ENCODE measurements around the gene ATP10A.

ATP10A gene

DNA sequence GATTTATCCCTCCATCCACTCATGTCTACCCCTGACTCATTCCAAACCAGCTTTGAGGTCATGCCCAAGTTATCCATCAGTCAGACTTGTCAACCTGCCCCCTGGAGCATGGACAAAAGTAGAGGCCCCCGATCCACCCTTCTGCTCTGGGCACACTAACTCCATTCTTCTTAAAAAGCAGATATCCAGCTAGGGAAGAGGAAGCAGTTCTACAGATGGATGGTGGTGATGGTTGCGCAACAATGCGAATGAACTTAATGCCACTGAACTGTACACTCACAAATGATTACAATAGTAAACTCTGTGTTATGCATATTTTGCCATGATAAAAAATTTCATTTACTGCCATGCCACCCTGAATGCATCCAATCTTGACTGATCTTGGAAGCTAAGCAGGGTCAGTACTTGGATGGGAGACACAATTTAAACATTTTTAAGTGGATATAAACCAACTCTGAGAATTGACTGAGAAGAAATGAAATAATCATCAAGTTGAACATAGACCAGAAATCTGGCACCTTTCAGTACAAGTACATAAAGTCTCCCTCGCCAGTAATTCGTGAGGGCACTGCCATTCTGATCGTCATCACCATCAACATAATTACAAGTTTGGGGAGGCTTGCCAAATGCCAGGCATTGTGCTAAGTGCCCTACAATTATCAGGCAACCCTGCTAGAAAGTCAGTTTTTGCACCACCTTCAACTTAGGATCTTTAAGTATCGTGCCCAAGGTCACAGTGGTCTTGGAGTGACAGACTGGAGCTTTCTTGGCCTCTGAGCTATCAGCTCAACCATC is 124.8 kb downstream of the ATP10A start:
- ATAC-seq (no peak), DNase-seq (no peak)

DNA sequence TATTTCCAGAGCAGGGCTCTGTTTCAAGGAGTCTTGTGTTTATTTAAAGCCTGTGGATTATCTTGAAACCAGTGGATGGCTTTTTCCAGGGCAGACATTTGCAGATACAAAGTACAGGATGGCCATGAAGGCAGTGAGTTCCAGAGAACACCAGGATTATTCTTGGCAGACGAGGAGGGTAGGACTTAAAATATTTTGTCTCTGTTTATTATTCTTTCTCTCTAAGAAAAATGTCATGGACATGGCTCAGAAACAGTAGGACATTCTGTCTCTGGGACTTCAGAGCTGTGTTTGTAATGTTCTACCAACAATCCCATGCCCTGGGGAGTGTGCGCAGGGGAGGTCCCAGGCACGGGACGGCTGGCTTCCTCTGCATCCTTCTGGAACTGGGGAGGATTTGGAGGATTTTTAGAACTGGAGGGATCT is 125.9 kb downstream of the ATP10A start:
- no peak for ATAC-seq
- no peak for DNase-seq

DNA sequence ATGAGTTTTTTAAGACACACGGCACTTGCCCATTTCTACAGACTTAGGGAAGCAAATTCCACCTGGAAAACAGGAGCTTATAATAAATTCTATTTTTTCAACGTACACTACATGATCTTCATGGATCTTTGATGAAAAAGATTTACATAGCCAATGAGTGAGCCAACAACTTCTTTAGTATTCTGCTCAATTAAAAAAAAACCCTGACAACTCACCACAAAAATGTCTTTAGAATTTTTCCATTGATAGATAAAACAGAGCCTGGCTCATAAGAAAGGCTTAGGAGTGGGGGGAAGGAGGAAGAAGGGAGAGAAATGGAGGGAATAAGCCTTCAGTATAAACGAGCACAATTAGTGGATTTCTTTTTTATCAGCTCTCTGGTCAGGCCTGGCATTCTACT is 126.7 kb downstream of the ATP10A start:
- no peak for DNase-seq
- ATAC-seq = no peak

DNA sequence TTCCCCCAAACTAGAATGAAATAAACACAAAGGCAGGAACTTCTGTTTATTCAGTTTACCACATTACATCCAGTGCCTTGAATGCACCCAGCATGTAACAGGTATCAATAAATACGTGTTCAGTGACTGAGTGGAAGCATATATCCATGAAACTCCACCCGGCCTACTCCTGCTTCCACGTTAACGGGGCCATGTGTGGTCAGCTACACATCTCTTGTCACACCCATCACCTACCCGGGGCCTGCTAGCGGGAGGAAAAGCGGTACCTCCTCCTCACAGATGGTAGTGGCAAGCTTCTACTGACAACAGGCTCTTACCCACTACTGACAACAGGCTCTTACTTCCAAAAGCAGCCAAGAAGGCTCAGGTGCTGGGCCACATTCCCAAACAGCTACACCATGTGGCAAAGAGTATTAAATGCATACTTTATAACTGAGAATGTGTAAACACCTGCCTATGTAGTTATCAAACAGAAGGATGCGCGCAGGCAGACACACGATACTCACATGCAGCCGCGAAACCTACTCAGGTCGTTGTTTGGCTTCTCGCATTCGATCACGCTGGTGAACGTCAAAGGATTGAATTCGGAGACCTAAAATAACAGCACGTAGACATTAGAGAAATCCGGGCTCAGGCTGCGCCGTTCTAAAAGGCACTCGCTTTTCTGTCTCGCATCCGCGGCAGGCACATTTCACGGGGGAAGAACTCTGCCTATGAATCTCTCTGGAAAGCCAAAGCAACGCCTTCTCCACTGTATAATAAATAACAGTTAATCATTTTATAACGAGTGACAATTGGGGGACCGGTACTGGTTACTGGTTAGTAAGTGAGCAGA is 127.4 kb downstream of the ATP10A start:
- DNase-seq (no peak), ATAC-seq (no peak)

DNA sequence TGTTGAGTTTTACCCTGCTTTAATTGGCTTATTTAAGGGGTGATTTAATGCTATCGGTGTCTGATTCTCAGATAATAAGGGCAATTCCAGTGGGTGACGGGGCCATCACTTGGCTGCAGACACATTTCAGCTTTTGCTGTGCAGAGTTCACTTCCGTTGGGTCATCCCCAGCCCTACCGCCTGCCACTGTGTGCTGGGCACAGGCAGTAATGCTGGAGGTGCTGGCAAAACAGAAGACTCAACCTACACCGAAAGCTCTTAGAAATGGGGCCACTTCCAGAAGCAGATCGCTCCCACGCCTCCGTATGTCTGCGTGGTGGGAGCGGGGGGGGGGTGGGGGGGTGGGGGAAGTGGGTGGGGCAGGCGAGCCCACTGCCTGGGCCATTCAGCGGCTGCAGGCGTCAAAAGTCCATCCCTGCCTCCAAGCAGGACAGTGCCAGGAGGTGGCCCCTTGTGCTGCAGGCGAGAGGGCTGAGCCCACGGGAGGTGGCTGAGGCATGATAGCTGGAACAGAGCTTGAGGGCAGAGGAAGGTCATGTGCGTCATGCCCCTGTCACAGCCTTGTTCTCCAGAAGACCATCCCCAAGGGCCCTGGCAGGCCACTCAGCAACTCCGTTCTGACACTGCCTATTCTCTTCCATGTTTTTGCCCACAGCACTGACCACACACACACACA is 128.3 kb downstream of the ATP10A start:
- DNase-seq (no peak), ATAC-seq (no peak)

DNA sequence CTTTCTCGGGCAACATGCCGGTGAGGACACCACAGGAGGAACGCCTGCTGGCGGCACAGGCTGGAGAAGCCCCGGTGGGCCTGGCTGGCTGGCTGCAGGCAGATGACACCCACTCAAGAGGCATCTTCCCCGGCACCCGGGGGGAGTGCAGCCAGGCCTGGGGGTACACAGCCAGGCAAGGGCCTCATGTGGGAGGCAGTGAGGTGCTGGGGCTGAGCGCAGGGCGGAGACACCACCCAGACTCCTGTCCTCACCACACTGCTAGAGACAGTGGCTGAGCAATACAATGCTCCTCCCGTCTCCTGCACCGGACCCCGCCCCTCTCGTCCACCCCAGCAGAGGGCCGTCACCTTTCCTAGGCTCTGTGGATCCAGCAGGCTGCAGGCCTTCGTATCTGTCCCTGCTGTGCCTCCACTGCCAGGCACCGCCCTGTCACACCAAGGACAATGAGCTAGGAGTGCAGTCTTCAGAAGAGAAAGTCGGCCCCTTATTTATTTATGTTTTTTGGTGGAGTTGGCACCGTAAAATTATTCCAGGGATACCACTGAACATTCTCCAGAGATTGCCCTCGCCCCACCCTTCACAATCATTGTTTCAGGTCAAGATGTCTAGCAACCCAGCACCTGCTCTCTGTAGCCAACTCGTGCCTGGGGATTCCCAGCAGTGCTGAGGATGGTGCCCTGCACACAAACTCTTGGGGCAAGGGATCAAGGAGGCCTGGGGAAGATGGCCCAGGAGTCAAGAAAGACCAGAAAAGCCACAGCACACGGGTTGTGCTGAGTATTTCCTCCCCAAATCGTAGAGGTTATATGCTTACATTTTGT is 129.1 kb downstream of the ATP10A start:
- DNase-seq (no peak), ATAC-seq (no peak)

DNA sequence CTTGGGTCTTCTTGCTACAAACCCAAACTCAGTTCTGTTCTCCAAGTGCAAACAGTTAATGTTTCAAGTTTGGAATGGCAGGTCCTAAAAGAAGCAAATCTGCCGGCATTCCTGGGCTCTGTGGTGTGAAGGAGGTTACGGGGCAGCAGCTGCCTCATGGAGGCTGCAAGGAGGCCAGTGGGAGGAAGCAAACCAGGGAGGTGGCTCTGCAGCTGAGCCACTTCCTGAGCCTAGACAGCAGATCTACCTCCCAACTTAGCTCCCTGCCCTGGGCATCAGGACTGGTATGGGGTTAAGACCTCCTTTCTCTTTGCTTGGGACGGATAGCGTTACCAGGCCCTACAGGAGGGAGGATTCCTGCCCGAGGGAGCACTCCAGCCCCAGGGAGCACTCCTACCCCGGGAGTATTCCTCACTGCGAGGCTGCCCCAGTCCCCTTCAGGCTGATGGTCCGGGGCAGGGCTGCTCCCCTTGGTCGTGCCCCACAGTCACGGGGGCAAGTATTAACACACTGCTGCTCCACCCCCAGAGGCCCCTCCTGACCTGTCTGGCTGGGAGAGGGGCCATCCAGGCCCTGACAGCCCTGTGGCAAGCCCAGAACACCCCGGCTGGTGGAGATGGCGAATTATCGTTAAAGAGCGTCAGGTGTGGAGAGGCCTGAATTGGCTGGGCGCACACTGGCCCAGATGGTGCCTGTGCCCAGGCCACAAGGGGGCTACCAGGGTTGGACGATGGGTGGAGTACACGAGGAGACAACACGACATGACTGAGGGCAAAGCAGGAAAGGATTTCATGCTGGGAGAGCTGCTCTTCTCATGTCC is 129.9 kb downstream of the ATP10A start:
- DNase-seq (no peak), ATAC-seq (no peak)

DNA sequence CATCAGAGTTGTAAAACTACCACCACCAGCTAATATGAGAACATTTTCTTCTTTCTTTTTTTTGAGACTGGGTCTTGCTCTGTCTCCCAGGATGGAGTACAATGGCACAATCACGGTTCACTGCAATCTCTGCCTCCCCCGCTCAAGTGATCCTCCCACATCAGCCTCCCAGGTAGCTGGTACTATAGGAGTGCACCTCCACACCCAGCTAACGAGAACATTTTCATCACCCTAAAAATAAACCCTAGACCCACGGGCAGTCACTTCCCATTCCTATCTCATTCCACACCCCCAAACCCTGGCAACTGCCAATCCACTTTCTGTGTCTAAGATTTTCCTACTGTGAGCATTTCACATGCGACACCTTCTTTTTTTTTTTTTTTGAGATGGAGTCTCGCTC is 130.9 kb downstream of the ATP10A start:
- no peak for ATAC-seq
- DNase-seq = no peak

DNA sequence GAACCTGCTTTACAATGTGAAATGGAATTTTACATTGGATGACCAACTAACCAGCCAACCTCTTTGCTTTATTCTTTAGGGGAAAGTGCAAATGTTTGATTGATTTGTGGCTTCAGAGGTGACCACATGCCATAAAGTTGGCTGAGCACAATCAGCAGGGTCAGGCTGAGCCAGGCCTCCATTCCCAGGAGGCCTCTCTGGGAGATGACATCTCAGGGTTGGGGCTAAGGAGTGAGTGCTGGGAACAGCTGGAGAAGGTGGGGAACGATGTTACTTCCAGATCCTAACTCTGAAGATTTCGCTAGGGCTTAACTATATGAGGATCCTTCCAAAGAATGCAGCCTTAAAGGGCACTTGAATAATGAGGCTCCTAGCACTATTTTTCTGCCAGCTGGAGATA is 131.7 kb downstream of the ATP10A start:
- DNase-seq (no peak), ATAC-seq (no peak)

DNA sequence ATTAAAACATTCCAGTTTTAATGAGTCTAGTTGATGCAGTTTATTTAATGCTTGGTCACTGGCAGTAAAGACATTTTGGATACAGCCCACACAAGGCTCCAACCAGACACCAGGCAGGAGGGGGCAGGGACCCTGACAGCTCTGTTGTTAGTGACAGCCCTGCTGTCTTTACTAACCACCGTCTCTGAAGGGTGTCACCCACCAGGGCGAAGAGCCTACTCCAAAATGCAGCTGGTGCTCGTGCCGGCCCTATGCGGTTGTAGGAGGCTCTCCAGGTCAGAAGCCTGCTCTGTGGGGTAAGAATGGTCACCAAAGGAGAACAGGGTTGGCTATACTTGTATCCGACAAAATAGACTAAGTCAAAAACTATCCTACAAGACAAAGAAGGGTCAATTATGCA is 132.2 kb downstream of the ATP10A start:
- ATAC-seq = no peak
- no peak for DNase-seq

DNA sequence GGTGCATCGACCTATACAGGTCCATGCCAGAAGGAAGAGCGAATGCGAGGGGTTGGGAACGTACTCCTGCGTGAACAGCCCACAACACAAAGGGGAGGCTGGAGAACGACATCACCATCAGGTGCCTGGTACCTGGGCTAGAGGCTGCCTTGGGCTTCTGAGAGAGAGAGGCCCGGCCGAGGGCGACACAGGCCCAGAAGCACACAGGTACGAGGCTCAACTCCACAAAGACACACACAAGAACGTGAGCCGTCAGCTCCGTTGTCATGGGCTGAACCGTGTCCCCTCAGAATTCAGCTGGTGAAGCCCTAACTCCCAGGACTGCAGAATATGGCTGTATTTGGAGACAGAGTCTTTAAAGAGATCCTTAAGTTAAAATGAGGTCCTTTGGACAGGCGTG is 134.3 kb downstream of the ATP10A start:
- no peak for ATAC-seq

DNA sequence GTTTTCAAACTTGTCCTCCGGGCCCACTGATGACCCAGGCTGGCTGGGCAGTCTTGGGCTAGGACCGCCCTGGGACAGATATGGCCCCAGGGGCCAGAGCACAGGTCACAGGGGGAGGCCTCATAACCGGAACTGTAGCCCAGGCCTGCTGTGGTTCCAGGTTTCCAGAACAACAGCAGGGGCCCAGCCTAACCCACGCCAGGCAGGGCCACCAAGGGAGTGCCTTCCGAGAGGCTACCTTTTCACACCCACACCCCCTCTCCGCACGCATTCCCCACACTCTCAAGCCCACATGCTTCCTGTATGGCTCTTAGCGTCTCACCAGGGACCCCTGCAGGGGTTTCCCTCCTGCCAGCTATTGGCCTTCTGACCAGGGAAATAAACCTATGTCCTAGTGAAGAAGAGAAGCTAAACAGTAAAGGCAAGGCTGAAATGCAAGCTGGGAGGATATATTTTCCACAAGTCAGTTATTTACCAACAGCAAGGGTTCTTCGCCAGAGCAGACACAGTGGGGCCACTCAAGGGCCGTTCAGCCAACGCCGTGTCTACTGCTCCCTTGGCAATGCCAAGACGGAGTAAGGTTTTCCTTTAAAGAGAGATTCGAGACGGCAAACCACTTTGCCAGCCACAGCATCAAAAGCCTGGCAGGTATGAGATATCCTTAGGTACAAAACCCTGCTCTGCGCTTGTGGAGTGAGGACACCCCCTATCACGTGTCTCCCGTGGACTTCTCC is 135.1 kb downstream of the ATP10A start:
- ATAC-seq = no peak
- no peak for DNase-seq

More for the DNA sequence above, 134.3 kb downstream of the ATP10A start:
- no peak for DNase-seq

DNA sequence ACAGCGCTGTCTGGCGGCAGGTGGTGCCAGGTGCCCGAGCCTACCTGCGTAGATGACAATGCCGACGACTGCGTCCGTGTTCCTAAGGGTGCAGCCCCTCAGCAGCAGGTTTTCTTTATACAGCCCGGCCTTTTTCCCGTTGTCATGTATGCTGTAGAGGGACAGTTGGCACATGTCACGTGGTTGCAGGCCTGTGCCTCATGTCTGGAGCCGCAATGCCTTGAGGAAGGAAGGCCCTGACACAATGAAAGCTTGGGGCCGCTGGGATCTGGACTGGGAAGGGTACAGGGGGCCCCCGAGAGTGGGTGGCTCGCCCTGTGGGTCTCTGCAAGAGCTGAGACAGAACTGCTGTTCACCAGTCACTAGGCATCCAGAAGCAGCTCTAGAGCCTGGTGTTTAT is 136.0 kb downstream of the ATP10A start:
- ATAC-seq = no peak

DNA sequence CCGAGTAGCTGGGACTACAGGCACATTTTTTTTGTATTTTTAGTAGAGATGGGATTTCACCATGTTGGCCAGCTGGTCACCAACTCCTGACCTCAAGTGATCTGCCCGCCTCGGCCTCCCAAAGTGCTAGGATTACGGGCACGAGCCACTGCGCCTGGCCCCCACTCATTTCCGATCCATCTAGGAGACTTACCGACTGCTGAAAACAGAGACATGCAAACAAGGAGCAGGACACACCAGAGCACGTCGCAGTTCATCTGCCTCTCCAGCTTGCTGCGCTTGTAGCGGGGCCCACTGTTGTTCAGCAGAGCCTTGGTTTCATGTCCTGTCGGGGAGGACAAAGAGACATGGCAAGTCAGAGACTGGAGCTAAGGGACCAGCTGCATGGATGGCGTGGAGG is 137.4 kb downstream of the ATP10A start:
- no peak for ATAC-seq
- no peak for DNase-seq

More for the DNA sequence above, 136.0 kb downstream of the ATP10A start:
- no peak for DNase-seq

DNA sequence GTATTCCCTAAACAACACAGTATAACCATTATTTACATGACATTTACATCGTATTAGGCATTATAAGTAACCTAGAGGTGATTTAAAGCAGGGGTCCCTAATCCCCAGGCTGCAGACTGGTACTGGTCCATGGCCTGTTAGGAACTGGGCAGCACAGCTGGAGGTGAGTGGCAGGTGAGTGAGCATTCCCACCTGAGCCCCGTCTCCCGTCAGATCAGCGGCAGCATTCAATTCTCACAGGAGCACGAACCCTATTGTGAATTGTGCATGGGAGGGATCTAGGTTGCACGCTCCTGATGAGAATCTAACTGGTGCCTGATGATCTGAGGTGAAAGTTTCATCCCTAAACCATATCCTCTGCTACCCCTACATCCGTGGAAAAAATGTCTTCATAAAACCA is 138.2 kb downstream of the ATP10A start:
- no peak for DNase-seq
- no peak for ATAC-seq

DNA sequence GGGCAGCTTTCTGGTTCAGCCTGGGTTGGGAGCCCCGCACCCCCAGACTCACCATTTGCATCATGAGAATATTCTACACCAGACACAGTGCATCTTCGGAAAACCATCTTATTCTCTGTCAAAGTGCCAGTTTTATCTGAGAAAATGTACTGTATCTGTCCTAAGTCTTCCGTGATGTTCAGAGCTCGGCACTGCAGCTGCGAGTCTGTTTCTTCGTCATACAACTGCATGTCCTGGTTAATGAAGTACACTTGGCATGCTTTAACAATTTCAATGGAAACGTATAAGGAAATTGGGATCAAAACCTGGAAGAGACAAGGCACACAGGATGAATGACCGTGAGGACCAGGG is 141.5 kb downstream of the ATP10A start:
- no peak for DNase-seq
- no peak for ATAC-seq

DNA sequence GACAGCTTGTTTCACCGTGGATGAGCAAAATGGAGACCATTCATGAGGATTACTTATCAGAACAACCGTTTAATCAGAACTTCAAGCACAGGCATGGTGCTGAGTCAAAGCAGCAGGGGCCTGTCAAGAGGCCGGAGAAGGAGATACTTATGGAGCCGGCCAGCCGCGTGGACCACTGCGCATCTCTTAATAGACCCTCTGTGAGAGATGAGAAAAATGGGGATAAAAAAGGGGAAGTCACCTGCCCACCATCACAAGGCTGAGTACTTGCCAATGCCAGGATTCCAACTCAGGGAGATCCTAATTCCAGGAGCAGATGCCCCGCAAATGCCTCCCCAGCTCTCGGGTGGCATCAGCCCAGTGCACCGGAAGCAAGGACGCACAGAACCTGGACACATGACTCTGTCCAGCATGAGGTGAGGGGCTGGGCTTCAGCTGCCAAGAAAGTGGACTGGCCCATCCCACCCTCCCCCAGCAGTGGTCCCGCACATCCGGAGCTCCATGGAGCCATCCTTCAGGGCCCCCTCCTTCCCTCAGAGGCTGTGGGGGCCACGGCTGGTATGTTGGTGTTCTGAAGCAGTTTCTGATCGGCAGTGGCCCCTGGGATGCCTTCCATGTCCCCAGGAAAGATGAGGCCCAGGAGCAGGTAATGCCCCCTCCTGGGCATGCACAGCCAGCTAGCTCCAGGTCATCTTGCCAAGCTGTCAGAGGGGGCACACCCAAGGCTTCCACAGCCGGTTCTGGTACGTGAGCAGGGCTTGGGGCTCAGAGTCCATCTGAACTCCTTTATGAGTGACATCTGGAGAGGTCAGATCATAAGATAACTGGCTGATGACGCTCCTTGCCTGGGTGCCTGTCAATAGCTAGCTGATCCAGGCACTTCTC is 143.8 kb downstream of the ATP10A start:
- ATAC-seq (no peak), DNase-seq (no peak)

DNA sequence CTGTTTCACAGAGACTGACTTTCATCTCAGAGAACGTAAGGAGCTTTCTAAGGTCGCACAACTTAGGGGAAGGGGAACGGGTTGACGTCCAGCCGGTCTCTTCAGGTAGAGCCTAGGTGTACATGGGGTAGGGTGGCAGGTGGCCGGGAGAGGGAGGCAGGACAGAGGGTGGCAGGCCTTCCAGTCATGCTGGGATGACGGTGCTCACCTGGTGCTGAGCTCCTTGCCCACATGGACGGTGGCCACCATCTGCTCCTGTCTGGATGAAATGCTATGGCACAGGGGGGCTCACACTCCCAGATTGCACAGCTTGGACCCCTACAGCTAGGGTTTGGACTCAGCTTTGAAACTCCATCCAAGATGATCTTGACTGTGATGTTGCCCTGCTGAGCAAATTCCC is 144.5 kb downstream of the ATP10A start:
- ATAC-seq = no peak
- no peak for DNase-seq

DNA sequence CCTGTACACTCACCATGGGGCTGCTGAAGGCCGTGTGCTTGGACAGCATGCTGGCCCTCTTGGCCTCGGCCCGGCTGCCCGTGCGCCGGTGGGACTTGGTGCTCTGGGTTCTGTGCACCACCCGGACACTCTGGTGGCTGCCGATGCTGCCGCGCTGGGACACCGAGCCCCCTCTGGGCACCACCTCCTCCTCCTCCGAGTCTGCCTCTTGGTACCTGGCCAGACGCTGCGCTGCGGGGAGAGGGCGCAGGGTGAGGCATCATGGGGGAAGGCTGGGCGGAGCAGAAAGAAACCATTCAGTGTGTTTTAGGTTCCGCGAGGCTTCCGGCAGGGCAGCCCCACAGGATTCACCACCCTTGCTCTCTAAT is 145.0 kb downstream of the ATP10A start:
- ATAC-seq (no peak), DNase-seq (no peak)
